Thoracic aorta (tissue), 2 donors: ENCODE results near the gene MICAL1. TPM values are rescaled to one million over a fixed set of nuclear protein-coding genes. Genes with fewer than 3 reads are reported as not detected.

Experiments
- ATAC-seq: fragments of 150-250 bp; one replicate; pipeline ENCODE4 v1.8.0; 2017; ENCODE audit warnings: low read depth; ENCODE audit not compliant: insufficient number of reproducible peaks, low FRiP score
- DNase-seq: peaks from one replicate; pipeline ENCODE4 v3.0.0-alpha.2; 2020; ENCODE audit warnings: low spot score
- H3K27ac ChIP-seq, 2 donors: fragments of 200-600 bp; sonication (generic); 1 replicate in 1 of 2; 2 replicates in 1 of 2; pipeline ENCODE4 v1.5.1; 2016; ENCODE audit warnings: mild to moderate bottlenecking in 2 of 2, moderate library complexity in 2 of 2
- H3K27me3 ChIP-seq: fragments of 200-600 bp; sonication (generic); replicated peaks from 2 replicates; pipeline ENCODE4 v1.6.0; 2016; ENCODE audit warnings: mild to moderate bottlenecking; ENCODE audit not compliant: insufficient read depth
- H3K36me3 ChIP-seq: fragments of 200-600 bp; sonication (generic); one replicate; pipeline ENCODE4 v1.5.1; 2016
- H3K4me1 ChIP-seq, 2 donors: fragments of 200-600 bp; sonication (generic); 1 replicate in 1 of 2; 2 replicates in 1 of 2; pipeline versions ENCODE4 v1.5.1 to v1.6.0; 2016; ENCODE audit warnings: low read depth in 2 of 2, mild to moderate bottlenecking in 1 of 2; ENCODE audit not compliant: control insufficient read depth in 1 of 2
- H3K4me3 ChIP-seq: fragments of 200-600 bp; sonication (generic); 2 replicates; pipeline ENCODE4 v1.5.1; 2016; ENCODE audit warnings: mild to moderate bottlenecking
- H3K9me3 ChIP-seq: fragments of 200-600 bp; sonication (generic); 2 replicates; pipeline ENCODE4 v1.5.1; 2016
- CTCF ChIP-seq: fragments of 200-600 bp; sonication (generic); IDR thresholded peaks from one replicate; pipeline ENCODE4 v1.5.1; 2019; ENCODE audit warnings: antibody characterized with exemption
- total RNA-seq, 2 donors: library from RNA; depleted of rRNA; stranded (reverse); fragments of >200 nt; gene quantifications; one replicate each; pipeline versions ENCODE4 v1.1.0 to v1.2.3, GENCODE V29; 2016

The MICAL1 gene
- total RNA-seq, 2 donors from 2014 or later: 60.6 to 105 TPM

GRCh38 chr6:109493865-109494264, 38.3 kb upstream of the MICAL1 start:
- DNase-seq (no peak), ATAC-seq (no peak)
- Histone ChIP-seq H3K27me3 (no peaks in the 10 kb centered on the region), H3K4me3 (no peak overlapping the region), H3K36me3 (no peaks in the 10 kb centered on the region), H3K27ac (no peak overlapping the region), H3K4me1 (no peaks in the 10 kb centered on the region), H3K9me3 (no peaks in the 10 kb centered on the region)
- TF ChIP-seq CTCF: no peak

GRCh38 chr6:109491207-109491938, 35.8 kb upstream of the MICAL1 start:
- Histone ChIP-seq H3K27me3 (no peaks in the 10 kb centered on the region), H3K36me3 (no peaks in the 10 kb centered on the region), H3K4me3 (no peak overlapping the region), H3K4me1 (no peaks in the 10 kb centered on the region), H3K27ac (no peak overlapping the region), H3K9me3 (no peaks in the 10 kb centered on the region)
- TF ChIP-seq CTCF: no peak
- DNase-seq (no peak), ATAC-seq (no peak)

- no peaks in the 10 kb centered on the region for H3K4me1 ChIP-seq
- no peaks in the 10 kb centered on the region for H3K9me3 ChIP-seq
- DNase-seq: no peak
- H3K4me3 ChIP-seq: no peak overlapping the region
- H3K27me3 ChIP-seq: no peaks in the 10 kb centered on the region
- no peak for ATAC-seq
- no peak for TF ChIP-seq CTCF
- no peak overlapping the region for H3K27ac ChIP-seq
- H3K36me3 ChIP-seq: no peaks in the 10 kb centered on the region
Measured at GRCh38 chr6:109490713-109491112, 35.1 kb upstream of the MICAL1 start.

DNA sequence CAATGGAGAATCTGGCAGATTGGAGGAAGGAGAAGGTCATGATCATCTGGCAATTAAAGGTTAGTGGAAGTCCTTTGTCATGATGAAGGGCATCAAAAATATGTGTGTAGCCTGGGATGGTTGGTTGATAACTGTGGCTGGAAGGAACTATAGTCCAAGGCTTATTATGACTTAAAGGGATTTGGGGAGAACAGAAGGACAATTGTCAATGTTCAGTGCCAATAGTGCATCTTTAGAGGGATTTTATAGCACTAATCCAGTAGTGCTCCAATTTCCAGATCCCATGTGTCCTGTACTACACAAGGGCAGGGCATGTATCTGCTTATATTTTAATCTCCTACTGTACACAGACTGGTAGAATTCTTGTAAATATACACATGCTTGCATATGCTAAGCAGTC, 32.4 kb upstream of the MICAL1 start:
- no peak for TF ChIP-seq CTCF
- no peak overlapping the region for H3K27ac ChIP-seq
- H3K36me3 ChIP-seq: no peaks in the 10 kb centered on the region
- ATAC-seq (no peak), DNase-seq (no peak)
- H3K4me1 ChIP-seq: peaks cover 0 to 4% of the 10 kb centered on the region in 2 donors
- no peaks in the 10 kb centered on the region for H3K27me3 ChIP-seq
- no peaks in the 10 kb centered on the region for H3K9me3 ChIP-seq
- no peak overlapping the region for H3K4me3 ChIP-seq

DNA sequence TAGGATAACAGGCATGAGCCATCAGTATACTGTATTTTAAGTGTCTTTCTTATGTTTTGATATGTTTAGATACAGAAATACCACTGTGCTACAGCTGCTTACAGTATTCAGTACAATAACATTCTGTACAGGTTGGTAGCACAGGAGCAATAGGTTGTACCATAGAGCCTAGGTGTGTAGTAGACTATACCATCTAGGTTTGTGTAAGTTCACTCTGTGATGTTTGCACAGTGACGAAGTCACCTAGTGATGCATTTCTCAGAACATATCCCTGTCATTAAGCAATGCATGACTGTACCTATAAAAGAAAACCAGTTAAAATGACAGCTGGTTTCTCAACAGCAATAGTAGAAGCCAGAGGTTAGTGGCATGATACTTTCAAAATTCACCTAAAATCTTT, 30.5 kb upstream of the MICAL1 start:
- Histone ChIP-seq H3K27me3 (no peaks in the 10 kb centered on the region), H3K4me3 (no peak overlapping the region), H3K4me1 (peaks cover 11 to 16% of the 10 kb centered on the region in 2 donors), H3K9me3 (no peaks in the 10 kb centered on the region), H3K36me3 (peaks cover 3% of the 10 kb centered on the region), H3K27ac (no peak overlapping the region)
- no peak for TF ChIP-seq CTCF
- ATAC-seq: no peak
- no peak for DNase-seq
